Right cardiac atrium (tissue), 5 donors: ENCODE data around the gene CACNA1I. TPM values are rescaled to one million over a fixed set of nuclear protein-coding genes. Genes with fewer than 3 reads are reported as not detected.

Source experiments
- ATAC-seq, 2 donors: fragments of 200-7000 bp; cut with Tn5 transposase; one replicate each; pipeline versions ENCODE4 v1.8.0 to v1.9.1; 2020; ENCODE audit warnings: moderate library complexity in 2 of 2, mild to moderate bottlenecking in 1 of 2
- DNase-seq, 3 donors: peaks; one replicate each; pipeline ENCODE4 v3.0.0-alpha.2; 2020
- H3K27ac ChIP-seq: one replicate; pipeline ENCODE4 v1.5.1; 2013; ENCODE audit warnings: mild to moderate bottlenecking, low read length, control low read depth, moderate library complexity
- H3K27me3 ChIP-seq: one replicate; pipeline ENCODE4 v1.6.1; 2013; ENCODE audit not compliant: control insufficient read depth, insufficient read depth
- H3K4me1 ChIP-seq: one replicate; pipeline ENCODE4 v1.6.1; 2013; ENCODE audit warnings: low read length; ENCODE audit not compliant: control insufficient read depth, insufficient read depth
- H3K4me3 ChIP-seq: one replicate; pipeline ENCODE4 v1.5.1; 2013; ENCODE audit warnings: low read length, control low read depth
- H3K9me3 ChIP-seq: one replicate; pipeline ENCODE4 v1.6.1; 2013; ENCODE audit warnings: low read length; ENCODE audit not compliant: control insufficient read depth
- WGBS: extraction: QIAGEN DNeasy Blood & Tissue Kit; methylation state at CpG from one replicate; pipeline ENCODE4 v1.1.7; 2013; 5-methylcytosine and 5-hydroxymethylcytosine counted together
- intact Hi-C, 4 donors: fragments of 100-400 bp; cut with DNase I; formaldehyde crosslinking; loops; one replicate each; pipeline versions ENCODE4 v1.11.0 to v1.14.0; 2022 to 2023
- polyA plus RNA-seq: library from polyadenylated mRNA; stranded (reverse); fragments of 200-250 nt; gene quantifications from one replicate; pipeline ENCODE4 v1.2.3, GENCODE V29; 2013
- total RNA-seq, 4 donors: library from RNA; stranded (reverse); fragmentation: NEBNext Ultra II Directional; extraction: Animal tissue kit (Norgen Biotek cat#: 25700); gene quantifications; one replicate each; pipeline ENCODE4 v1.2.1, GENCODE V29; 2021
- donor health status: healthy with polysubstance abuse.
- donor health status: DM: no; HTN: yes; CAD: no.
- donor health status: DM: no; HTN: no; CAD: no.
- donor health status: DM: no; HTN: yes; CAD: no; lungs with severe emphysema.
- donor health status: DM: yes; HTN: yes; CAD: no.

The CACNA1I gene
- total and polyA plus RNA-seq, 5 donors = 0.06 to 0.07 TPM; not detected in 3

GRCh38 chr22:39528080-39528661, 42.4 kb upstream of the CACNA1I start:
- DNase-seq (peak in 1 of 3 donors; percentile 54), ATAC-seq (no peak)
- 63% methylated on average over 12 of the region's 12 CpGs for WGBS
- Histone ChIP-seq H3K27me3 (no peaks in the 10 kb centered on the region), H3K4me1 (peaks cover 11% of the 10 kb centered on the region), H3K27ac (no peak overlapping the region), H3K4me3 (no peak overlapping the region), H3K9me3 (no peaks in the 10 kb centered on the region)
- intact Hi-C loops = loop anchor here (5.0 to 10.0 kb wide), 4 partner anchors 36 to 211 kb away; partner anchors contain the start of genes RPL3 (in 1 of the 4) and SYNGR1 (in 1 of the 4)

- intact Hi-C loops = loop anchor here (5.0 to 10.0 kb wide), 4 partner anchors 37 to 212 kb away; partner anchors contain the start of genes RPL3 (in 1 of the 4) and SYNGR1 (in 1 of the 4)
- H3K27ac ChIP-seq = no peak overlapping the region
- peak; percentile 34 to 41 for ATAC-seq
Observed at GRCh38 chr22:39528681-39529486, 41.7 kb upstream of the CACNA1I start.

GRCh38 chr22:39529487-39529851, 41.1 kb upstream of the CACNA1I start:
- Histone ChIP-seq H3K4me3 (no peak overlapping the region), H3K27me3 (no peaks in the 10 kb centered on the region), H3K4me1 (peaks cover 9% of the 10 kb centered on the region), H3K27ac (no peak overlapping the region), H3K9me3 (no peaks in the 10 kb centered on the region)
- no peak for ATAC-seq
- 55% methylated on average over 17 of the region's 17 CpGs for WGBS
- DNase-seq = no peak
- intact Hi-C loops = loop anchor here (5.0 to 10.0 kb wide), 4 partner anchors 37 to 212 kb away; partner anchors contain the start of genes RPL3 (in 1 of the 4) and SYNGR1 (in 1 of the 4)

More at GRCh38 chr22:39528681-39529486, 41.7 kb upstream of the CACNA1I start:
- no peaks in the 10 kb centered on the region for H3K9me3 ChIP-seq
- DNase-seq = peak; percentile 90 to 96 (median 96)
- no peak overlapping the region for H3K4me3 ChIP-seq
- H3K27me3 ChIP-seq = no peaks in the 10 kb centered on the region
- peaks cover 11% of the 10 kb centered on the region for H3K4me1 ChIP-seq
- WGBS = 28% methylated on average over 32 of the region's 32 CpGs

GRCh38 chr22:39530116-39530515, 40.4 kb upstream of the CACNA1I start:
- peaks cover 9% of the 10 kb centered on the region for H3K4me1 ChIP-seq
- H3K9me3 ChIP-seq = no peaks in the 10 kb centered on the region
- H3K27me3 ChIP-seq = no peaks in the 10 kb centered on the region
- WGBS = 78% methylated on average over 6 of the region's 6 CpGs
- DNase-seq = no peak
- H3K27ac ChIP-seq = no peak overlapping the region
- intact Hi-C loops = loop anchor here in 2 of 4 donors (5.0 to 10.0 kb wide), 4 partner anchors 33 to 817 kb away; partner anchors contain the start of genes ADSL (in 1 of the 2) and TNRC6B (in 1 of the 2)
- no peak overlapping the region for H3K4me3 ChIP-seq
- no peak for ATAC-seq

- no peak overlapping the region for H3K4me3 ChIP-seq
- intact Hi-C loops = loop anchor here in 2 of 4 donors (5.0 to 10.0 kb wide), 4 partner anchors 34 to 816 kb away; partner anchors contain the start of genes ADSL (in 1 of the 2) and TNRC6B (in 1 of the 2)
- ATAC-seq (no peak), DNase-seq (no peak)
- no peaks in the 10 kb centered on the region for H3K9me3 ChIP-seq
- H3K4me1 ChIP-seq = peaks cover 9% of the 10 kb centered on the region
- WGBS = 35% methylated on average over 9 of the region's 9 CpGs
- H3K27ac ChIP-seq = no peak overlapping the region
- H3K27me3 ChIP-seq = no peaks in the 10 kb centered on the region
Observed at GRCh38 chr22:39530692-39531331, 39.7 kb upstream of the CACNA1I start.

GRCh38 chr22:39532215-39533073, 38.1 kb upstream of the CACNA1I start, which contains the start of gene RPS19BP1:
Gene RPS19BP1 (minus strand): TSS chr22:39532748. CDS start chr22:39532738, 10 bp downstream.
- Histone ChIP-seq H3K4me1 (peaks cover 7% of the 10 kb centered on the region), H3K27ac (peak within 1 kb of the TSS; percentile 79), H3K27me3 (no peaks in the 10 kb centered on the region), H3K9me3 (no peaks in the 10 kb centered on the region), H3K4me3 (peak within 1 kb of the TSS; percentile 70)
- WGBS = under 1% methylated on average over 67 of the region's 67 CpGs
- DNase-seq (peak; percentile 99 to 100 (median 99)), ATAC-seq (peak; percentile 87 to 89)
- intact Hi-C loops = loop anchor here in 2 of 4 donors (5.0 to 10.0 kb wide), 4 partner anchors 35 to 815 kb away; partner anchors contain the start of genes ADSL (in 1 of the 2) and TNRC6B (in 1 of the 2)

- H3K4me1 ChIP-seq = peaks cover 7% of the 10 kb centered on the region
- no peak overlapping the region for H3K4me3 ChIP-seq
- no peak overlapping the region for H3K27ac ChIP-seq
- 83% methylated on average over 12 of the region's 12 CpGs for WGBS
- H3K9me3 ChIP-seq = no peaks in the 10 kb centered on the region
- H3K27me3 ChIP-seq = no peaks in the 10 kb centered on the region
- intact Hi-C loops = loop anchor here in 2 of 4 donors (5.0 to 10.0 kb wide), 4 partner anchors 37 to 813 kb away; partner anchors contain the start of genes ADSL (in 1 of the 2) and TNRC6B (in 1 of the 2)
- DNase-seq = peak in 2 of 3 donors; percentile 63
- ATAC-seq = no peak
Observed at GRCh38 chr22:39534092-39534506, 36.5 kb upstream of the CACNA1I start.

- Histone ChIP-seq H3K9me3 (no peaks in the 10 kb centered on the region), H3K4me3 (no peak overlapping the region), H3K27ac (no peak overlapping the region), H3K4me1 (peaks cover 3% of the 10 kb centered on the region), H3K27me3 (no peaks in the 10 kb centered on the region)
- WGBS = 6% methylated on average over 41 of the region's 41 CpGs
- peak; percentile 17 to 41 for ATAC-seq
- intact Hi-C loops = loop anchor here (5.0 to 10.0 kb wide), 7 partner anchors 37 to 813 kb away; partner anchors contain the start of genes ADSL (in 2 of the 4) and TNRC6B (in 1 of the 4)
- peak; percentile 83 to 95 (median 94) for DNase-seq
Observed at GRCh38 chr22:39534591-39535356, 35.8 kb upstream of the CACNA1I start.

- intact Hi-C loops = loop anchor here (5.0 to 10.0 kb wide), 6 partner anchors 487 to 812 kb away; partner anchors contain the start of genes ADSL (in 1 of the 4) and TNRC6B (in 1 of the 4)
- Histone ChIP-seq H3K9me3 (no peaks in the 10 kb centered on the region), H3K27ac (no peak overlapping the region), H3K4me1 (peaks cover 3% of the 10 kb centered on the region), H3K4me3 (no peak overlapping the region), H3K27me3 (no peaks in the 10 kb centered on the region)
- DNase-seq (no peak), ATAC-seq (no peak)
- 40% methylated on average over 13 of the region's 13 CpGs for WGBS
Observed at GRCh38 chr22:39535357-39535725, 35.2 kb upstream of the CACNA1I start.
